Ovary (tissue), 9 donors: Measurements from ENCODE around the gene COL23A1. TPM values are rescaled to one million over a fixed set of nuclear protein-coding genes. Genes with fewer than 3 reads are reported as not detected.

Source experiments
- DNase-seq, 5 donors: peaks; one replicate each; pipeline ENCODE4 v3.0.0-alpha.2; 2019 to 2020
- H3K27ac ChIP-seq, 2 donors: fragments of 200-600 bp; one replicate each; pipeline versions ENCODE4 v1.5.1 to v1.8.0; 2019 to 2022
- H3K27me3 ChIP-seq: fragments of 200-600 bp; one replicate; pipeline ENCODE4 v1.8.0; 2022
- H3K36me3 ChIP-seq: fragments of 200-600 bp; sonication (generic); one replicate; pipeline ENCODE4 v1.5.1; 2019
- H3K4me1 ChIP-seq: one replicate; pipeline ENCODE4 v1.8.1; 2013; ENCODE audit warnings: mild to moderate bottlenecking, moderate library complexity; ENCODE audit not compliant: insufficient read depth
- H3K4me3 ChIP-seq: fragments of 200-600 bp; sonication (generic); one replicate; pipeline ENCODE4 v1.5.1; 2017
- H3K9me3 ChIP-seq, 2 donors: fragments of 200-600 bp in 1 of 2; sonication (generic) in 1 of 2; one replicate each; pipeline versions ENCODE4 v1.5.1 to v1.8.1; 2013 to 2019; ENCODE audit warnings: mild to moderate bottlenecking in 1 of 2, moderate library complexity in 1 of 2
- EP300 ChIP-seq: sonication (generic); formaldehyde crosslinking; IDR thresholded peaks from one replicate; pipeline ENCODE4 v1.6.1; 2017; ENCODE audit warnings: antibody characterized with exemption
- POLR2A ChIP-seq: fragments of 450-650 bp; IDR thresholded peaks from one replicate; pipeline ENCODE4 v1.6.1; 2017; ENCODE audit warnings: antibody characterized with exemption, mild to moderate bottlenecking, moderate library complexity
- WGBS, 3 donors: extraction: QIAGEN DNeasy Blood & Tissue Kit in 1 of 3; methylation state at CpG; one replicate each; pipeline versions ENCODE4 v1.1.5 to v1.1.7; 2013 to 2017; 5-methylcytosine and 5-hydroxymethylcytosine counted together
- intact Hi-C, 4 donors: fragments of 100-400 bp; cut with DNase I; formaldehyde crosslinking; loops; one replicate each; pipeline versions ENCODE4 v1.11.0 to v1.15.1; 2022 to 2023
- polyA plus RNA-seq, 2 donors: library from polyadenylated mRNA; stranded (reverse); fragments of 200-250 nt in 1 of 2; fragments of 350-450 nt in 1 of 2; fragmentation: Illumina TruSeq in 1 of 2; extraction: RNeasy Lipid Tissue Mini Kit (QIAGEN cat#74804) in 1 of 2; gene quantifications; one replicate each; pipeline ENCODE4 v1.2.3, GENCODE V29; 2013 to 2014
- total RNA-seq, 7 donors: library from RNA; depleted of rRNA in 2 of 7; stranded (reverse); fragments of >200 nt in 2 of 7; fragmentation: NEBNext Ultra II Directional in 3 of 7; extraction: Animal tissue kit (Norgen Biotek cat#: 25700) in 3 of 7; gene quantifications; one replicate each; pipeline versions ENCODE4 v1.1.0 to v1.2.4, GENCODE V29; 2016 to 2023
- TF ChIP-seq, protein P1 (sequence below), 3 donors: fragments of 450-650 bp in 2 of 3; fragments of 200-600 bp in 1 of 3; IDR thresholded peaks; one replicate each; pipeline versions ENCODE4 v1.5.1 to v1.8.0; 2016 to 2022; ENCODE audit warnings: antibody characterized with exemption in 3 of 3, mild to moderate bottlenecking in 1 of 3
- donor health status: DM: no; HTN: no; CAD: no; lungs with moderate emphysema.
- donor health status: DM: no; HTN: no; CAD: no.
- donor health status: Bipolar disorder and iron deficiency.
- donor health status: DM: yes; HTN: yes; CAD: no.
- donor health status: DM: no; HTN: no; CAD: no.
- donor health status: DM: yes; HTN: yes; CAD: no.

Gene COL23A1
- total and polyA plus RNA-seq, 9 donors: 0.13 to 0.92 (median 0.39) TPM; not detected in 1

DNA sequence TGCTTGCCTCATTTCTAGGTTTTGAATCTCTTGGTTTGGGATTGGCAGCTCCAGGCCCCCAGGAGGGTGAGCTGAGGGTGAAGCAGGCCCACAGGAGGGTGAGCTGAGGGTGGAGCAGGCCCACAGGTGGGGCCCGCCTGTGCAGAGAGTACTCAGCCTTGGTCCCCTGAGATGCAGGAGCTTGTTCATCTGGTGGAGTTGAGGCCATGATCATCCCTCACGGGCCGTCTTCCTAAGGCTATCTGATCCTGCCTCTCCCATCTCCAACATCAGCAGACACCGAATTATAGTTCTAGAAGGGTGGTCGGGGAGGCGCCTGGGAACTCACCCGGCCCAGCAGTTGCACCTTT, 225.9 kb downstream of the COL23A1 start:
- Histone ChIP-seq H3K4me1 (no peaks in the 10 kb centered on the region), H3K36me3 (no peaks in the 10 kb centered on the region), H3K27me3 (no peaks in the 10 kb centered on the region), H3K4me3 (no peak overlapping the region), H3K9me3 (no peaks in the 10 kb centered on the region), H3K27ac (no peak overlapping the region)
- 91 to 95% (median 93%) methylated on average over 7 of the region's 7 CpGs for WGBS, 3 donors
- intact Hi-C loops: no loop called here
- DNase-seq: no peak
- TF ChIP-seq, protein P1, sequence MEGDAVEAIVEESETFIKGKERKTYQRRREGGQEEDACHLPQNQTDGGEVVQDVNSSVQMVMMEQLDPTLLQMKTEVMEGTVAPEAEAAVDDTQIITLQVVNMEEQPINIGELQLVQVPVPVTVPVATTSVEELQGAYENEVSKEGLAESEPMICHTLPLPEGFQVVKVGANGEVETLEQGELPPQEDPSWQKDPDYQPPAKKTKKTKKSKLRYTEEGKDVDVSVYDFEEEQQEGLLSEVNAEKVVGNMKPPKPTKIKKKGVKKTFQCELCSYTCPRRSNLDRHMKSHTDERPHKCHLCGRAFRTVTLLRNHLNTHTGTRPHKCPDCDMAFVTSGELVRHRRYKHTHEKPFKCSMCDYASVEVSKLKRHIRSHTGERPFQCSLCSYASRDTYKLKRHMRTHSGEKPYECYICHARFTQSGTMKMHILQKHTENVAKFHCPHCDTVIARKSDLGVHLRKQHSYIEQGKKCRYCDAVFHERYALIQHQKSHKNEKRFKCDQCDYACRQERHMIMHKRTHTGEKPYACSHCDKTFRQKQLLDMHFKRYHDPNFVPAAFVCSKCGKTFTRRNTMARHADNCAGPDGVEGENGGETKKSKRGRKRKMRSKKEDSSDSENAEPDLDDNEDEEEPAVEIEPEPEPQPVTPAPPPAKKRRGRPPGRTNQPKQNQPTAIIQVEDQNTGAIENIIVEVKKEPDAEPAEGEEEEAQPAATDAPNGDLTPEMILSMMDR (IDR thresholded peaks at IDR 0.05): no peak
- TF ChIP-seq EP300 (no peak), POLR2A (no peak)

DNA sequence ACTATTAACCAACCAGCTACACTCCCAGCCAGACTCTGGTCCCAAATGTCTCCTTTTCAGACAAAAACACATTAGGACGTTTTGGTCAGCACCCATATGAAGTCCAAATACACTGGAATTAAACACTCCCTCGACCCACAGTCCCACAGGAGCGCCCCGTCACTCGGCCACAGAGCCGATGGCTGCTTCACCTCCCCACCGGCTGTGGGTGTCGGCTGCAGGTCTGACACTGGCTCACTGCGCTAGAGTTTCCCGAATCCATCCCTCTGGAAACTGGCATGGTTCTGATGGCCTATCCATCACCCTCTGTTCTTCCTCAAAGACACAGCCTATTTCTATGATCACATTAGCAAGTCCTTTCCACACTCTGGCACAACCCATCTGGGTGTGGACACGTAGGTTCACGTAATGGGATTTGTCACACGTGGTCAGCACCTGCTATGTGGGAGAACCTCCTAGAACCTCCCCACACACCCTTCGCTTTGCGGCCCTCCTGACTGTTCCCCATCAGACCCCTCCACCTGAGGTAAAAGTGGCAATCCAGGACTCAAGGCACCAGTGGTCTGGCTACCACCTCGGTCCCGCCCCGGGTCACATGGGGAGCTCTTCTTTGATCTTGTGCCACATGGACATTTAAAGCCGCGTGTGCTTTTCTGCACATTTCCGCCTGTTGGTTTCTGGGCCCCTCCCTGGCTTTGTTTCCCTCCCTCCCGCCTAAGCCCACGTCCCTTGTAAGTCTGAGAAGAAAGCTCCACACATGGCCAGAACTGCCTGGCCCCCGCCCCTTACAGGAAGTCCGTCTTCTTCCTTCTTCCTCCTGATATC, 226.5 kb downstream of the COL23A1 start:
- H3K4me1 ChIP-seq: no peaks in the 10 kb centered on the region
- TF ChIP-seq POLR2A: no peak
- TF ChIP-seq, protein P1 (IDR thresholded peaks at IDR 0.05): no peak
- no peak for TF ChIP-seq EP300
- no peak overlapping the region for H3K4me3 ChIP-seq
- no peak overlapping the region for H3K27ac ChIP-seq
- H3K36me3 ChIP-seq: no peaks in the 10 kb centered on the region
- 83 to 84% (median 83%) methylated on average over 25 of the region's 25 CpGs for WGBS, 3 donors
- no peak for DNase-seq
- no peaks in the 10 kb centered on the region for H3K9me3 ChIP-seq
- no peaks in the 10 kb centered on the region for H3K27me3 ChIP-seq
- intact Hi-C loops: no loop called here

DNA sequence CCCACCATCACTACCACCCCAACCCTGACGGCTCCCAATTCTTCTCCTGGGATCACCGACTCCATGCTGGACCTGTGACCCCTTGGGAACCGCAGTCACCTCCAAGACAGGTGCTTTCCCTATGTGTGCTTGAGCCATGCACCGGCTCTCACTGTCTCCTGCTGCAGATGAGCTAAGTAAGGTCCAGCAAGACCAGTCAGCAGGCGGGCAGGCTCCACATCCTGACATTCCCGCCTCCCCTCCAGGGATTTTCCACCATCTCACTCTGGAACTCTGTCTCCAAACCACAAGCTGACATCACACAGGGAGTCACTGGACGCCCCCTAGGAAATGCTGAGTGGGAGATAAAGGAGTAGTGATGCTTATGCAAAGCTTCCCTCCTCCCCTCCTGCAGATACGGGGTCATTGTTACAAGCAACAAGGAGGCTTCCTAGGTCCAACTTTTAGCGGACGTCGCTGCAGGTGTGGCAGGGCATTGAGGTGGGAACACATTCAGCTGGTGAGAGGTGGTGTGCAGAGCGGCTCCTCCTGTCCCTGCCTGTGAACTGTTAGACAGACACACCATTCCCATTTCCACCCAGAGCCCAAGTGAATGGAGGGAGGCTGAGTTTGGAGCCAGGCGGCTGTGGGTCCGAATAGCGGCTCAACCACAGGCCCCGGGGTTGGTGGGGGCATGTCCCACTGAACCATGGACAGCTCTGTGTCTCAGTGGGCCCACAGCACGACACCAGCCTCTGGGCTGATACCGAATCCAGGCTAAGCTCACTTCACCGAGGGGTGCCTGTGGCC, 228.3 kb downstream of the COL23A1 start:
- no peaks in the 10 kb centered on the region for H3K36me3 ChIP-seq
- no peaks in the 10 kb centered on the region for H3K27me3 ChIP-seq
- no peak for DNase-seq
- no peak for TF ChIP-seq EP300
- TF ChIP-seq POLR2A: no peak
- TF ChIP-seq, protein P1 (IDR thresholded peaks at IDR 0.05): no peak
- H3K4me3 ChIP-seq: no peak overlapping the region
- no peaks in the 10 kb centered on the region for H3K4me1 ChIP-seq
- WGBS, 3 donors: 66 to 74% (median 70%) methylated on average over 19 of the region's 19 CpGs
- intact Hi-C loops: no loop called here
- no peak overlapping the region for H3K27ac ChIP-seq
- no peaks in the 10 kb centered on the region for H3K9me3 ChIP-seq

DNA sequence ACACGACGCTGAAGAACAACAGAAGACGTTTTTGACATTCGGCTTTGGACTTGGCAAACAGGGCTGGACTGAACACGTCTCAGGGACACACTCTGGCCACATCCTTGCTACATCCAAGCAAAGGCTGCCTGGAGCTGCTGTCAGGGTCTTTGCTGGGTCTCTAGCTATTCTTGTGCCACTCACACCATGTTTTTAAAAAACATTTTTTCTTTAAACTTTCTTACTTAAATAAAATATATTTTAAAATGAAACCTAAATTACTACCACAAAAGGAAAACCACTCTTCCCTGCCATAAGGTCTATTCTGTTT, 229.3 kb downstream of the COL23A1 start:
- 37 to 64% (median 42%) methylated on average over 5 of the region's 5 CpGs for WGBS, 3 donors
- no peaks in the 10 kb centered on the region for H3K27me3 ChIP-seq
- TF ChIP-seq EP300: no peak
- H3K27ac ChIP-seq: no peak overlapping the region
- no peaks in the 10 kb centered on the region for H3K4me1 ChIP-seq
- DNase-seq: no peak
- H3K4me3 ChIP-seq: no peak overlapping the region
- H3K9me3 ChIP-seq: no peaks in the 10 kb centered on the region
- H3K36me3 ChIP-seq: no peaks in the 10 kb centered on the region
- intact Hi-C loops: no loop called here
